K562 (cell line): ENCODE measurements around the gene NAA80. TPM values are rescaled to one million over a fixed set of nuclear protein-coding genes. Genes with fewer than 3 reads are reported as not detected.
A peak's percentile ranks its signal among the peaks of the same experiment; 100 is the strongest.

Experiments used
- ATAC-seq: fragments of 200-7000 bp; cut with Tn5 transposase; 3 replicates; pipeline ENCODE4 v1.9.1; 2020; ENCODE audit warnings: moderate library complexity
- BruUV-seq: library from RNA; stranded (reverse); fragments of 400-500 nt; replicated peaks from 2 replicates; lab custom pipeline; 2021; lab: Mats Ljungman, UMichigan
- CTCF ChIA-PET: fragments of 300-600 bp; formaldehyde crosslinking; extraction: SDS; loops from one replicate; lab custom pipeline; 2021; ENCODE audit warnings: low intra/inter-chr PET ratio; lab: Yijun Ruan, JAX
- POLR2A ChIA-PET: fragments of 300-600, 350-650 bp; sonication (Branson Sonifier 250); formaldehyde crosslinking; extraction: SDS; loops from one replicate; lab custom pipeline; 2021; ENCODE audit warnings: antibody characterized with exemption, inconsistent platforms; lab: Yijun Ruan, JAX
- DNase-seq, 4 experiments: peaks; one replicate each; pipeline versions ENCODE4 v3.0.0 to v3.0.0-alpha.2; 2011 to 2018; ENCODE audit warnings: low spot score in 3 of 4, mixed read lengths in 3 of 4; ENCODE audit errors: extremely low read depth in 1 of 4
- FAIRE-seq: peaks from 2 replicates; lab custom pipeline; 2011; peaks lifted over from hg19 to GRCh38; lab: Jason Lieb, UNC
- H2AFZ ChIP-seq: 2 replicates; pipeline ENCODE4 v1.6.0; 2011; ENCODE audit warnings: low read depth, low read length, control low read depth, inconsistent platforms
- H3K27ac ChIP-seq: fragments of 200-600 bp; 3 replicates; pipeline ENCODE4 v1.8.0; 2011; ENCODE audit warnings: low read depth, mild to moderate bottlenecking, control low read depth, inconsistent platforms, low read length, moderate library complexity, mixed read lengths; ENCODE audit errors: extremely low read depth
- H3K27me3 ChIP-seq, 2 experiments: fragments of 300-600 bp in 1 of 2; 2 replicates in 1 of 2; 3 replicates in 1 of 2; pipeline versions ENCODE4 v1.6.0 to v1.8.0; 2011; ENCODE audit warnings: inconsistent platforms in 2 of 2, low read length in 2 of 2, mild to moderate bottlenecking in 1 of 2, mixed read lengths in 1 of 2, moderate library complexity in 1 of 2; ENCODE audit not compliant: control insufficient read depth in 2 of 2, insufficient read depth in 2 of 2
- H3K36me3 ChIP-seq: fragments of 300-600 bp; 3 replicates; pipeline ENCODE4 v1.8.0; 2011; ENCODE audit warnings: mild to moderate bottlenecking, low read length, inconsistent platforms; ENCODE audit not compliant: control insufficient read depth, insufficient read depth
- H3K4me1 ChIP-seq, 2 experiments: fragments of 200-600 bp in 1 of 2; replicated peaks in 1 of 2; 2 replicates in 1 of 2; 3 replicates in 1 of 2; pipeline versions ENCODE4 v1.5.1 to v1.8.0; 2011; ENCODE audit warnings: inconsistent platforms in 2 of 2, low read length in 2 of 2, mild to moderate bottlenecking in 1 of 2, mixed read lengths in 1 of 2, moderate library complexity in 1 of 2; ENCODE audit not compliant: control insufficient read depth in 2 of 2, insufficient read depth in 2 of 2
- H3K4me2 ChIP-seq: 2 replicates; pipeline ENCODE4 v1.6.1; 2011; ENCODE audit warnings: low read length, control low read depth, inconsistent platforms, mixed read lengths; ENCODE audit not compliant: insufficient read depth
- H3K4me3 ChIP-seq: fragments of 200-600 bp; sonication (generic), shearing (Covaris generic); 2 replicates; pipeline ENCODE4 v1.5.1; 2016; ENCODE audit warnings: control low read depth, inconsistent platforms
- H3K79me2 ChIP-seq: fragments of 200-600 bp; 3 replicates; pipeline ENCODE4 v1.8.0; 2011; ENCODE audit warnings: low read length, inconsistent platforms; ENCODE audit not compliant: control insufficient read depth, insufficient read depth
- H3K9ac ChIP-seq, 2 experiments: 2 replicates each; pipeline versions ENCODE4 v1.6.0 to v1.6.1; 2011; ENCODE audit warnings: low read depth in 2 of 2, low read length in 2 of 2, control low read depth in 1 of 2, inconsistent platforms in 1 of 2, mild to moderate bottlenecking in 1 of 2, mixed read lengths in 1 of 2; ENCODE audit not compliant: insufficient read depth in 1 of 2
- H3K9me1 ChIP-seq: one replicate; pipeline ENCODE4 v1.6.0; 2011; ENCODE audit warnings: inconsistent platforms, mild to moderate bottlenecking, low read length, moderate library complexity; ENCODE audit not compliant: control insufficient read depth, insufficient read depth
- H3K9me3 ChIP-seq: replicated peaks from 2 replicates; pipeline ENCODE4 v1.5.1; 2011; ENCODE audit warnings: low read depth, low read length, inconsistent platforms; ENCODE audit not compliant: control insufficient read depth, insufficient read depth
- H4K20me1 ChIP-seq: replicated peaks from 2 replicates; pipeline ENCODE4 v1.6.1; 2011; ENCODE audit warnings: low read length, inconsistent platforms, mixed read lengths; ENCODE audit not compliant: control insufficient read depth, insufficient read depth
- CHD2 ChIP-seq: IDR thresholded peaks from 2 replicates; pipeline ENCODE4 v1.6.1; 2011; ENCODE audit warnings: low read depth, low read length
- FOXK1 ChIP-seq: sonication (generic); formaldehyde crosslinking; IDR thresholded peaks from 2 replicates; pipeline ENCODE4 v1.8.0; 2022; ENCODE audit warnings: missing genetic modification reagents, mild to moderate bottlenecking, borderline replicate concordance
- HLTF ChIP-seq: fragments of 450-650 bp; IDR thresholded peaks from 2 replicates; pipeline ENCODE4 v1.6.1; 2016
- MYBL2 ChIP-seq, 2 experiments: fragments of 450-650 bp in 1 of 2; sonication (generic) in 1 of 2; formaldehyde crosslinking in 1 of 2; IDR thresholded peaks; 2 replicates each; pipeline versions ENCODE4 v1.6.1 to v1.8.1; 2017 to 2022; ENCODE audit warnings: borderline replicate concordance in 1 of 2, inconsistent platforms in 1 of 2, low read depth in 1 of 2, mild to moderate bottlenecking in 1 of 2, missing genetic modification reagents in 1 of 2, moderate library complexity in 1 of 2
- PBX2 ChIP-seq, 2 experiments: IDR thresholded peaks in 1 of 2; conservative IDR thresholded peaks in 1 of 2; 2 replicates each; pipeline ENCODE4 v1.6.1; 2016; ENCODE audit warnings: low read depth in 2 of 2, mild to moderate bottlenecking in 1 of 2, missing compliant biosample characterization in 1 of 2, missing genetic modification characterization in 1 of 2, moderate library complexity in 1 of 2
- PYGO2 ChIP-seq: fragments of 450-650 bp; IDR thresholded peaks from 2 replicates; pipeline ENCODE4 v1.6.1; 2016; ENCODE audit warnings: mild to moderate bottlenecking, missing genetic modification characterization, moderate library complexity, missing compliant biosample characterization
- RBM22 ChIP-seq: fragments of 200-400 bp; formaldehyde crosslinking; IDR thresholded peaks from 2 replicates; pipeline ENCODE4 v1.6.1; 2018; ENCODE audit warnings: low read length, low read depth; ENCODE audit not compliant: poor library complexity, severe bottlenecking
- TFAP4 ChIP-seq: sonication (generic); formaldehyde crosslinking; IDR thresholded peaks from 2 replicates; pipeline ENCODE4 v1.8.0; 2022; ENCODE audit warnings: missing genetic modification reagents, mild to moderate bottlenecking, moderate library complexity, borderline replicate concordance
- ZBTB7A ChIP-seq: IDR thresholded peaks from 2 replicates; pipeline ENCODE4 v1.6.1; 2011; ENCODE audit warnings: low read depth, mild to moderate bottlenecking, low read length, moderate library complexity, borderline replicate concordance; ENCODE audit not compliant: control insufficient read depth
- ZNF24 ChIP-seq: fragments of 450-650 bp; IDR thresholded peaks from 2 replicates; pipeline ENCODE4 v1.6.1; 2016
- ZNF766 ChIP-seq: fragments of 200-800 bp; sonication (Bioruptor generic); conservative IDR thresholded peaks from 2 replicates; pipeline ENCODE4 v1.6.1; 2016; ENCODE audit warnings: missing genetic modification characterization, missing compliant biosample characterization
- WGBS: fragments of 100-300 bp; shearing (Covaris generic); methylation state at CpG from one replicate; pipeline ENCODE4 v1.1.6; 2016; ENCODE audit warnings: low coverage, mixed read lengths; ENCODE audit not compliant: insufficient coverage; ENCODE audit errors: missing lambda C conversion rate; 5-methylcytosine and 5-hydroxymethylcytosine counted together
- in situ Hi-C: fragments of 300-500 bp; cut with MboI; formaldehyde crosslinking; loops from 4 replicates; pipeline ENCODE4 v1.15.0; 2018; ENCODE audit warnings: inconsistent platforms, mixed read lengths
- intact Hi-C: fragments of 100-400 bp; cut with micrococcal nuclease; formaldehyde crosslinking; loops from 2 replicates; pipeline ENCODE4 v1.14.2; 2022
- polyA plus RNA-seq, 8 experiments: library from polyadenylated mRNA; depleted of rRNA in 4 of 8; stranded (reverse) in 5 of 8; unstranded in 3 of 8; fragments of >200 nt; fragmentation: Nextera tagmentation in 2 of 8; fragmentation: Illumina TruSeq in 1 of 8; extraction: Ambion mirVana in 2 of 8; extraction: Trizol in 1 of 8; gene quantifications; 2 replicates each; pipeline versions ENCODE4 v1.2.1 to v1.2.3, GENCODE V29; 2011 to 2014; ENCODE audit warnings: inconsistent platforms in 1 of 8, missing spikeins in 1 of 8
- total RNA-seq, 7 experiments: library from RNA; depleted of rRNA in 6 of 7; stranded (reverse); fragments of >200 nt in 6 of 7; fragmentation: Illumina TruSeq in 2 of 7; extraction: Trizol in 2 of 7; gene quantifications; 2 replicates each; pipeline versions ENCODE4 v1.2.1 to v1.2.3, GENCODE V29; 2011 to 2021; ENCODE audit warnings: low replicate concordance in 1 of 7
- TF ChIP-seq, protein P1 (sequence below): fragments of 450-650 bp; conservative IDR thresholded peaks from 2 replicates; pipeline ENCODE4 v1.6.1; 2016; ENCODE audit warnings: missing genetic modification characterization, low read depth, mild to moderate bottlenecking, missing compliant biosample characterization, moderate library complexity
- TF ChIP-seq, protein P2 (sequence below): fragments of 450-650 bp; IDR thresholded peaks from 2 replicates; pipeline ENCODE4 v1.6.1; 2017; ENCODE audit warnings: antibody characterized with exemption

NAA80 gene
- total and polyA plus RNA-seq, 9 of the 15 experiments (the other 6 are each of a cell fraction or from before 2014, with no cell fraction given), result 0.82 to 24.0 (median 8.6) TPM

DNA sequence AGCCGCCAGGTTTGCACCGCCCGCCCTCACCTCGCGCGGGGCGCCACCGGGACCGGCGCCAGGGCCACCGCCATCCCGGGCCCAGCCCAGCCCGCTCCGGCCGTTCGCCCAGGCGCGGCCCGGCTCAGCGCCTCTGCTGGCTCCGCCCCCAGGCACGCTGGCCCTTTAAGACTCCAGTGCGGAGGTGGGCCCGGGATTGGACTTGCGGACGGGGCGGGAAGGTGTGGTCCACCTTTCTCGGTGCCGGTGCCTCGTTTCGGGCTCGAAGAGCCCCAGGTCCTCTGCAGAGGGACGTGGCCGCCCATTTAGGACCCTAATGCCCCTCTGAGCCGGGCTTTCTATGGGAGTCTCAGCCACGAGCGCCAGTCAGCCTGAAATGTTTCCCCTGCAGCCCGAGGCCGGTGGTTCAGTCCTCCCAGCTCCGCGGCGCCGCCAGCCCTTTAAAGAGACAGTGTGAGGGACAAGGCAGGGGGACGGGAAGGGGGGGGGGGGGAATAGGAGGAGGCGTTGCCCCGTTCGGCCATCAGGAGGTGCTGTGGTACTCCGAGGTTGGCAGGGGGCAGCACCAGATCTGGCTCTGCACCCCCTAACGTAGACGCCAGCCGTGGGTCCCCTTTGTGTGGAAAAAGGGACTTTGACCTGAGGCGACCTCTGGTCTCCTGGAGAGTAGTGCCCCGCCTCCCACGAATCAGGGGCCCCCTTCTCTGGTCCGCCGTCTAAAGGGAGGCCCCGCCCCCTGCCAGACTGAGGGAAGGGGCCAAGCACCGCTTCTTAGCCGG lies 22.3 kb upstream of the NAA80 start:
- WGBS, result under 1% methylated on average over 33 of the region's 59 CpGs
- ATAC-seq, result peak; percentile 90
- Histone ChIP-seq H3K9ac (peak overlapping the region; percentile 98), H3K79me2 (peaks cover 22% of the 10 kb centered on the region), H3K9me3 (no peaks in the 10 kb centered on the region), H4K20me1 (no peaks in the 10 kb centered on the region), H3K9me1 (no peaks in the 10 kb centered on the region), H3K36me3 (peaks cover 43% of the 10 kb centered on the region; the same call in 2 of the 3 replicates), H3K4me3 (peak overlapping the region; percentile 81), H3K4me2 (peak overlapping the region; percentile 90), H3K4me1 (peaks cover 33 to 75% of the 10 kb centered on the region in 2 experiments), H2AFZ (peak overlapping the region; percentile 99), H3K27ac (peak overlapping the region; percentile 100), H3K27me3 (no peaks in the 10 kb centered on the region)
- POLR2A ChIA-PET, result interaction anchor here (1.0 kb wide), 1 partner anchor 18 kb away, joined by 4 read pairs; the partner anchor contains the start of gene HYAL1
- CTCF ChIA-PET, result no interaction called here
- in situ Hi-C loops, result no loop called here
- DNase-seq, result peak; percentile 68 to 90 (median 78)
- no TSS peak for BruUV-seq
- peak; percentile 71 for FAIRE-seq
- intact Hi-C loops, result no loop called here
- TF ChIP-seq RBM22, result no peak
- no peak for TF ChIP-seq ZNF24
- TF ChIP-seq MYBL2 (IDR thresholded peaks at IDR 0.05; ENCODE audit: low read depth), result no peak
- no peak for TF ChIP-seq MYBL2 (CRISPR knock-in tag; IDR thresholded peaks at IDR 0.05; ENCODE audit: borderline replicate concordance)
- TF ChIP-seq, protein P1, sequence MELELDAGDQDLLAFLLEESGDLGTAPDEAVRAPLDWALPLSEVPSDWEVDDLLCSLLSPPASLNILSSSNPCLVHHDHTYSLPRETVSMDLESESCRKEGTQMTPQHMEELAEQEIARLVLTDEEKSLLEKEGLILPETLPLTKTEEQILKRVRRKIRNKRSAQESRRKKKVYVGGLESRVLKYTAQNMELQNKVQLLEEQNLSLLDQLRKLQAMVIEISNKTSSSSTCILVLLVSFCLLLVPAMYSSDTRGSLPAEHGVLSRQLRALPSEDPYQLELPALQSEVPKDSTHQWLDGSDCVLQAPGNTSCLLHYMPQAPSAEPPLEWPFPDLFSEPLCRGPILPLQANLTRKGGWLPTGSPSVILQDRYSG (tag), result no peak
- no peak for TF ChIP-seq FOXK1 (CRISPR knock-in tag)
- peak; percentile 11; the same call in 1 of the 2 replicates for TF ChIP-seq ZBTB7A
- TF ChIP-seq HLTF, result no peak
- TF ChIP-seq TFAP4, result 0 out of 2 replicates have a peak, but pooled peaks have one; percentile 29
- TF ChIP-seq PYGO2, result no peak
- no peak for TF ChIP-seq PBX2 (CRISPR knock-in tag; IDR thresholded peaks at IDR 0.05; ENCODE audit: low read depth)
- TF ChIP-seq PBX2 (tag; conservative IDR thresholded peaks at IDR 0.05; ENCODE audit: low read depth), result no peak
- TF ChIP-seq, protein P2, sequence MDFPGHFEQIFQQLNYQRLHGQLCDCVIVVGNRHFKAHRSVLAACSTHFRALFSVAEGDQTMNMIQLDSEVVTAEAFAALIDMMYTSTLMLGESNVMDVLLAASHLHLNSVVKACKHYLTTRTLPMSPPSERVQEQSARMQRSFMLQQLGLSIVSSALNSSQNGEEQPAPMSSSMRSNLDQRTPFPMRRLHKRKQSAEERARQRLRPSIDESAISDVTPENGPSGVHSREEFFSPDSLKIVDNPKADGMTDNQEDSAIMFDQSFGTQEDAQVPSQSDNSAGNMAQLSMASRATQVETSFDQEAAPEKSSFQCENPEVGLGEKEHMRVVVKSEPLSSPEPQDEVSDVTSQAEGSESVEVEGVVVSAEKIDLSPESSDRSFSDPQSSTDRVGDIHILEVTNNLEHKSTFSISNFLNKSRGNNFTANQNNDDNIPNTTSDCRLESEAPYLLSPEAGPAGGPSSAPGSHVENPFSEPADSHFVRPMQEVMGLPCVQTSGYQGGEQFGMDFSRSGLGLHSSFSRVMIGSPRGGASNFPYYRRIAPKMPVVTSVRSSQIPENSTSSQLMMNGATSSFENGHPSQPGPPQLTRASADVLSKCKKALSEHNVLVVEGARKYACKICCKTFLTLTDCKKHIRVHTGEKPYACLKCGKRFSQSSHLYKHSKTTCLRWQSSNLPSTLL, result no peak
- no peak for TF ChIP-seq ZNF766 (CRISPR knock-in tag)
- no peak for TF ChIP-seq CHD2
